ENCODE results near the gene RHOBTB3.

- TF ChIP-seq EZH2phosphoT487 (IDR thresholded peaks at IDR 0.05; ENCODE audit: insufficient read depth, low read depth) (no peak), EZH2 (IDR thresholded peaks at IDR 0.05; ENCODE audit: insufficient read depth, poor library complexity, severe bottlenecking) (no peak)
Measured at GRCh38 chr5:95686651-95687050, 44.5 kb upstream of the RHOBTB3 start.
